Measurements from ENCODE around the gene TTLL1. TPM values are rescaled to one million over a fixed set of nuclear protein-coding genes. Genes with fewer than 3 reads are reported as not detected.

The TTLL1 gene
- total RNA-seq, 1 donor from 2014 or later = 6.3 TPM

DNA sequence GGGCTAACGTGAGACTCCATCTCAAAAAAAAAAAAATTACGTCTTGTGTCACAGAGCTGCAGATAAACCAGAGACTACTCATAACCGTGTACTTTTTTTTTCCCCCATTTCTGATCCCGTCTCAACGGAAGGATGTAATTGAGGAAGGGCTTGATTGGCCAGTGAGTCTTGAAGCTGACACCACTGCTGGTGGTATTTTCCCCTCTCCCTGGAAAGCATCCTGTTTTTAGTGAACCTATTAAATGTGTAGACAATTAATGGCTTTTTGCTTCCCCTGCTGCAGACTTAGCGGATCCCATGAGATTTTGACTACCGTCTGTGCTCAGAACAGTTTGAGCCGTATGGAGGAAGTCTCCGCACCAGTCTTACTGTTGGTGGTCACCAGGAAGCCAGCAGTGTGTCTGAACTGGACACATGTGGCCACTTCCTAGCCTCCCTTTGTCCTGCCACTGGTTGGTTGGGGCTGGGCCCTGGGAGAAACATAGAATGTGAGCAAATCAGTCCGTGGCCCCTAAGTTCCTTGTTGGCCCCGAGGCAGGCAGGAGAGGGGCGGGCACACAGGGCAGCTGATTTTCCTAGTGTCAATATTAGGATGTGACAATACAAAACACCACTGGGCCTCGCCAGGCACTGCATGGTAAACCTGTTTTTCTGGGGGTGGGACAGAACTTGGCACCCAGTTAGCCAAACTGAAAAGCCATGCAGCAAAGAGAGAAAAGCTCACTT lies 24.5 kb upstream of the TTLL1 start:
- DNase-seq (ENCODE audit: low read depth) = no peak
- TF ChIP-seq, protein P1, sequence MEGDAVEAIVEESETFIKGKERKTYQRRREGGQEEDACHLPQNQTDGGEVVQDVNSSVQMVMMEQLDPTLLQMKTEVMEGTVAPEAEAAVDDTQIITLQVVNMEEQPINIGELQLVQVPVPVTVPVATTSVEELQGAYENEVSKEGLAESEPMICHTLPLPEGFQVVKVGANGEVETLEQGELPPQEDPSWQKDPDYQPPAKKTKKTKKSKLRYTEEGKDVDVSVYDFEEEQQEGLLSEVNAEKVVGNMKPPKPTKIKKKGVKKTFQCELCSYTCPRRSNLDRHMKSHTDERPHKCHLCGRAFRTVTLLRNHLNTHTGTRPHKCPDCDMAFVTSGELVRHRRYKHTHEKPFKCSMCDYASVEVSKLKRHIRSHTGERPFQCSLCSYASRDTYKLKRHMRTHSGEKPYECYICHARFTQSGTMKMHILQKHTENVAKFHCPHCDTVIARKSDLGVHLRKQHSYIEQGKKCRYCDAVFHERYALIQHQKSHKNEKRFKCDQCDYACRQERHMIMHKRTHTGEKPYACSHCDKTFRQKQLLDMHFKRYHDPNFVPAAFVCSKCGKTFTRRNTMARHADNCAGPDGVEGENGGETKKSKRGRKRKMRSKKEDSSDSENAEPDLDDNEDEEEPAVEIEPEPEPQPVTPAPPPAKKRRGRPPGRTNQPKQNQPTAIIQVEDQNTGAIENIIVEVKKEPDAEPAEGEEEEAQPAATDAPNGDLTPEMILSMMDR (IDR thresholded peaks at IDR 0.05; ENCODE audit: insufficient read depth, low read length, severe bottlenecking) = no peak
- H3K36me3 ChIP-seq (ENCODE audit: control insufficient read depth, insufficient read depth, low read length) = no peaks in the 10 kb centered on the region
- peaks cover 4% of the 10 kb centered on the region for H3K27me3 ChIP-seq (ENCODE audit: control insufficient read depth, insufficient read depth, low read length)
- no peak overlapping the region for H3K4me3 ChIP-seq (ENCODE audit: low read depth, low read length)
- no peak for FAIRE-seq

DNA sequence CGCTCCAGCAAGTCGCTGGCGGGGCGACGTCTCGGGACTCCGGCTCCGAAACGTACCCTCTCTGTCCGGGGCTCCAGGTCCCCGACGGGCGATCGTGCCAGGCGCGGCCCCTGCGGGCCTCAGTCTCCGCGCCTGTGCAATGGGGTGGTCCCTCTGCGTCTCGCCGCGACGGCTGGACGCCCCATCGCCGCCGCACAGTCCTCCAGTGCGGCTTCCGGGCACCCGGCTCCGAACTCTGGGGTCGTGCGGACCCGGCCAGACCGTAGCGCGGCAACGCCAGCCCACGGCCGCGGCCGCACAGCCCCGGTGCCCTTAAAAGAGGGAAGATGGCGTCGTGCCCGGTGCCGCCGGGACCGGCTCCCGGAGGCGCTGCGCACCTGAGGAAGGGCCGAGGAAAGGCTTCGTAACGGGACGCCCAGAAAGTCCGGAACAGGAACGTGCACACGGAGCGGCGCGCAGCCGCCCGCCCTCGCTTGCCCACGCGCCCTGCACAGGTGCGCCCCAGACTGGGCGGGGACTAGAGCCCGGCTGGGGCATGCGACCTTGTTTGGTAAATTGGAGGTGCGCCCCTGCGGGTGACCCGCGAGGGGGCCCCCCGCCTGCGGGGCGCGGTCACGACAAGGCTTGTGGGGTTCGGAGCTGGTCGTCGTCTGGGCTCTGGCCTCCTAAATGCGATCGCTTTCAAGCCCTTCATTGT lies 21.9 kb upstream of the TTLL1 start:
- Histone ChIP-seq H3K36me3 (ENCODE audit: control insufficient read depth, insufficient read depth, low read length) (no peaks in the 10 kb centered on the region), H3K4me3 (ENCODE audit: low read depth, low read length) (peak overlapping the region; percentile 78), H3K27me3 (ENCODE audit: control insufficient read depth, insufficient read depth, low read length) (peaks cover 4% of the 10 kb centered on the region)
- FAIRE-seq = no peak
- TF ChIP-seq, protein P1 (IDR thresholded peaks at IDR 0.05; ENCODE audit: insufficient read depth, low read length, severe bottlenecking) = no peak
- DNase-seq (ENCODE audit: low read depth) = no peak

DNA sequence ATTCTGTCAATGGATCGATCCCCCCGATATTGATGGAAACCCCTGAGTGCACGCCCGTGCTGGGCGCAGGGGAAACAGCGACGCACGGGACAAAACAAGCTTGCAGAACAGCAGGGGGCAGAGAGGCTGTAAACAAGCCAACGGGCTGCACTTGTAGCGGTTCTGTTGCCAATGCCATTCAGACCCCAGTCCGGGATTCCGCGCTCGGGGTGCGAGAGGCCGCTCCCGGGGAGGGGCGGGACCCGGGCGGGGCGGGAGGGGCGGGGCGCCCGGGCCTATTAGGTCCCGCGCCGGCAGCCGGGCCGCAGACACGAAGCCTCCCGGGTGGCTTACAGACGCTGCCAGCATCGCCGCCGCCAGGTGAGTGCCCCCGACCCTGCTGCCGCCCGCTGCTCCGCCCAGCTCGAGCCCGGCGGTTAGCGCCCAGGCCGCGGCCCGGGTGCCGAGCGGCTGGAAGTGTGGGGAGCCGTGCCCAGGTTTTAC lies 21.3 kb upstream of the TTLL1 start, which contains the start of gene BIK:
Gene BIK, plus strand, starts transcription at position 307 of the 483 bp plus-strand sequence. CDS start 13,273 bp downstream, outside the sequence.
- Histone ChIP-seq H3K4me3 (ENCODE audit: low read depth, low read length) (peak within 1 kb of the TSS; percentile 78), H3K27me3 (ENCODE audit: control insufficient read depth, insufficient read depth, low read length) (peaks cover 4% of the 10 kb centered on the region), H3K36me3 (ENCODE audit: control insufficient read depth, insufficient read depth, low read length) (no peaks in the 10 kb centered on the region)
- TF ChIP-seq, protein P1 (IDR thresholded peaks at IDR 0.05; ENCODE audit: insufficient read depth, low read length, severe bottlenecking) = peak; percentile 45
- DNase-seq (ENCODE audit: low read depth) (no peak), FAIRE-seq (no peak)

DNA sequence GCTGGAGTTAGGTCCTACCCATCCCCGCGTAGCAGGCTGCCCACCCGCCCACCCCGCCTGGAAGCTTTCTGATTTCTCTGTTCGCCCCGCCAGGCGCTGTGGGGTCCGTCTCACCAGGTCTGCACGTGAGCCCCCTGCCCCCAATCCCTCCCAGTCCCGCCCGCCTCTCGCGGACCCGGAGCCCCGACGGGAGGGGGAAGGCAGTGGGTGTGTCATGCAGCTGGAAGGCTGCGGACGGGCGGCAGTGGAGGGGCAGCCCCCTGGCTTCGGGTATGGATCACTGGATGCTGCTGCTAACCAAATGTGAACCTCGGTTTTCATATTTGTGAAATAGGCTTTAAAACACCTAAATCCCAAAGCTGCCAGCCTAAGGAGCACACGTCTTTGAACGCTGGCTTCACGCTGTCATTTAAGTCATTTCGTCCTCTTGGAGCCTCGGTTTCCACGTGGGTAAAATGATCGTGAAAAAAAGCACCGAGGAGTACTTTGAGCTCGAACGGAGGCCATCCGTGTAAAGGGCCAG lies 20.8 kb upstream of the TTLL1 start:
- no peak for FAIRE-seq

DNA sequence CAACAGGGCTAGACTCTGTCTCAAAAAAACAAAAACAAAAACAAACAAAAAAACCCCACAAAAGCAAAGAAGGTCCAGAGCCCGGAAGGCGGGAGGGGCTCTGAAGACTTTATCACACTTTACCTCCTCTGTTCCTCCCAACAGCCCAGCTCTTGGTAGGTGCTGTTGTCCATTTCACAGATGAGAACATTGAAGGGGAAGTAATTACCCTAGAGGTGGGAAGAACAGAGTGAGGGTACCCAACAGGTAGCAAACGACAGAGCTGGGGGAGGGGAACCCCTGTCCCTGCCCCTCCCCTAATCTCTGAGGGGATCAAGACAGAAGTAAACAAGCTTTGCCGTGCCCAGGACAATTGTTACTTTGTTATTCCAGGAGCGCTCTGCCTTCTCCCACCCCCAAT lies 20.3 kb upstream of the TTLL1 start:
- no peak for FAIRE-seq
- no peaks in the 10 kb centered on the region for H3K36me3 ChIP-seq (ENCODE audit: control insufficient read depth, insufficient read depth, low read length)
- H3K27me3 ChIP-seq (ENCODE audit: control insufficient read depth, insufficient read depth, low read length) = peaks cover 4% of the 10 kb centered on the region

More for the DNA sequence above, 20.8 kb upstream of the TTLL1 start:
- no peaks in the 10 kb centered on the region for H3K36me3 ChIP-seq (ENCODE audit: control insufficient read depth, insufficient read depth, low read length)
- peaks cover 4% of the 10 kb centered on the region for H3K27me3 ChIP-seq (ENCODE audit: control insufficient read depth, insufficient read depth, low read length)
- no peak for DNase-seq (ENCODE audit: low read depth)
- TF ChIP-seq, protein P1 (IDR thresholded peaks at IDR 0.05; ENCODE audit: insufficient read depth, low read length, severe bottlenecking) = no peak
- peak overlapping the region; percentile 78 for H3K4me3 ChIP-seq (ENCODE audit: low read depth, low read length)

More for the DNA sequence above, 20.3 kb upstream of the TTLL1 start:
- no peak overlapping the region for H3K4me3 ChIP-seq (ENCODE audit: low read depth, low read length)
- TF ChIP-seq, protein P1 (IDR thresholded peaks at IDR 0.05; ENCODE audit: insufficient read depth, low read length, severe bottlenecking) = no peak
- DNase-seq (ENCODE audit: low read depth) = no peak
